ENCODE measurements around the gene SMIM15. TPM values are rescaled to one million over a fixed set of nuclear protein-coding genes. Genes with fewer than 3 reads are reported as not detected.

SMIM15 gene
- total and polyA plus RNA-seq, 2 of the 13 experiments (the other 11 are each of a cell fraction or from before 2014, with no cell fraction given) = 12.7 to 58.2 TPM

DNA sequence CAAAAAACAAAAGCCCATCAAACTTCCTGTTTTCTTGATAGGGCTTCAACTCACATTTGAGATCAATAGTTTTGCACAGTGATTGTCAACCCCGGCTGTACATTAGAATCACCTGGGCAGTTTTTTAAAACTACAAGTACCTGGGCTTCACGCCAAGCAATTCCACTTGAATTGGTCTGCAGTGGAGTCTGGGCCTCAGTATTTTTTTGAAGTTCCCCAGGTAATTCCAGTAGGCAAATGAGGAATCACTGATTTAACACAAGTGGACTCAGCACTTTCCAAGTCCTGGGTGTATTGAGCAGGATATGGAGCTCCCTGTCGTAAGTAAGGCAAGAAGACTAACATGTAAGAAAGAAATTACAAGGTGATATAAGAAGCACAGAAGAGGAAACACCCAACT, 14.8 kb upstream of the SMIM15 start:
- CTCF ChIA-PET (ENCODE audit: low intra/inter-chr PET ratio, low total read pairs) = no interaction called here
- no peak for ATAC-seq
- Histone ChIP-seq H3K27me3 (ENCODE audit: control insufficient read depth in 1 of 2, insufficient read depth in 2 of 2, low read length in 2 of 2) (no peaks in the 10 kb centered on the region; a peak in 1 of 5 replicates), H2AFZ (ENCODE audit: low read length) (no peak overlapping the region), H3K4me3 (replicated peaks in 1 of 3; ENCODE audit: insufficient read depth in 1 of 3, low read depth in 2 of 3, low read length in 3 of 3) (no peak overlapping the region), H3K36me3 (replicated peaks in 1 of 2; ENCODE audit: control insufficient read depth in 1 of 2, insufficient read depth in 2 of 2, low read length in 2 of 2) (no peaks in the 10 kb centered on the region), H3K27ac (ENCODE audit: extremely low read length, insufficient read depth, low read length) (no peak overlapping the region), H4K20me1 (ENCODE audit: insufficient read depth, low read length) (no peaks in the 10 kb centered on the region), H3K4me1 (ENCODE audit: insufficient read depth, low read length) (no peaks in the 10 kb centered on the region), H3K4me2 (ENCODE audit: low read depth, low read length) (no peak overlapping the region), H3K79me2 (ENCODE audit: insufficient read depth, low read length) (no peaks in the 10 kb centered on the region), H3K9ac (ENCODE audit: insufficient read depth, low read depth, low read length) (no peak overlapping the region), H3K9me3 (ENCODE audit: low read length) (no peaks in the 10 kb centered on the region)
- no TSS peak for BruUV-seq (replicated peaks)
- in situ Hi-C loops (cut with HindIII; ENCODE audit: extremely low pct_ligation_motif_present, low pct_unique_long_range_greater_than_20kb) = no loop called here
- DNase-seq (ENCODE audit: low spot score) = no peak
- TF ChIP-seq ZBTB26 (CRISPR knock-in tag; IDR thresholded peaks at IDR 0.05; ENCODE audit: borderline replicate concordance) (no peak), ZNF326 (CRISPR knock-in tag; IDR thresholded peaks at IDR 0.05; ENCODE audit: borderline replicate concordance) (no peak), THAP7 (CRISPR knock-in tag; IDR thresholded peaks at IDR 0.05) (no peak), GLMP (CRISPR knock-in tag; IDR thresholded peaks at IDR 0.05; ENCODE audit: borderline replicate concordance) (no peak), GATAD1 (CRISPR knock-in tag; IDR thresholded peaks at IDR 0.05) (no peak), ATAD3A (CRISPR knock-in tag; IDR thresholded peaks at IDR 0.05) (no peak), ZFP36L2 (CRISPR knock-in tag; IDR thresholded peaks at IDR 0.05) (no peak), ZNF232 (CRISPR knock-in tag; IDR thresholded peaks at IDR 0.05; ENCODE audit: borderline replicate concordance) (no peak), ZNF33B (CRISPR knock-in tag; IDR thresholded peaks at IDR 0.05) (no peak), ZSCAN9 (CRISPR knock-in tag; IDR thresholded peaks at IDR 0.05; ENCODE audit: borderline replicate concordance) (no peak), ZNF451 (CRISPR knock-in tag; IDR thresholded peaks at IDR 0.05) (no peak), ZNF34 (CRISPR knock-in tag; IDR thresholded peaks at IDR 0.05; ENCODE audit: borderline replicate concordance) (no peak), MLX (CRISPR knock-in tag; IDR thresholded peaks at IDR 0.05) (no peak), IKZF5 (CRISPR knock-in tag; IDR thresholded peaks at IDR 0.05) (no peak), ISX (CRISPR knock-in tag; conservative IDR thresholded peaks at IDR 0.05) (no peak), PHF20 (CRISPR knock-in tag; IDR thresholded peaks at IDR 0.05) (no peak), HHEX (CRISPR knock-in tag; IDR thresholded peaks at IDR 0.05) (no peak)
- TF ChIP-seq, protein P1, sequence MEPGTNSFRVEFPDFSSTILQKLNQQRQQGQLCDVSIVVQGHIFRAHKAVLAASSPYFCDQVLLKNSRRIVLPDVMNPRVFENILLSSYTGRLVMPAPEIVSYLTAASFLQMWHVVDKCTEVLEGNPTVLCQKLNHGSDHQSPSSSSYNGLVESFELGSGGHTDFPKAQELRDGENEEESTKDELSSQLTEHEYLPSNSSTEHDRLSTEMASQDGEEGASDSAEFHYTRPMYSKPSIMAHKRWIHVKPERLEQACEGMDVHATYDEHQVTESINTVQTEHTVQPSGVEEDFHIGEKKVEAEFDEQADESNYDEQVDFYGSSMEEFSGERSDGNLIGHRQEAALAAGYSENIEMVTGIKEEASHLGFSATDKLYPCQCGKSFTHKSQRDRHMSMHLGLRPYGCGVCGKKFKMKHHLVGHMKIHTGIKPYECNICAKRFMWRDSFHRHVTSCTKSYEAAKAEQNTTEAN (CRISPR knock-in tag; conservative IDR thresholded peaks at IDR 0.05) = no peak
- WGBS (ENCODE audit: low lambda C conversion rate) = 60% methylated on average over 3 of the region's 3 CpGs
- POLR2A ChIA-PET = no interaction called here
- no peak for FAIRE-seq
- intact Hi-C loops (cut with micrococcal nuclease; ENCODE audit: unreplicated experiment) = no loop called here
